Activated B cell treated with CpG ODN at 0.5 μM for 24 hours (primary cell): Measurements from ENCODE around the gene GCHFR. TPM values are rescaled to one million over a fixed set of nuclear protein-coding genes. Genes with fewer than 3 reads are reported as not detected.

Source experiments
- ATAC-seq: fragments of 200-7000 bp; cut with Tn5 transposase; one replicate; pipeline ENCODE4 v1.10.0; 2021; ENCODE audit warnings: low read depth, mild to moderate bottlenecking, moderate library complexity
- CTCF ChIA-PET: fragments of 350-600 bp; sonication (Branson Sonifier 250); formaldehyde crosslinking; loops from one replicate; lab custom pipeline; 2021; ENCODE audit warnings: antibody characterized with exemption; lab: Charles Lee
- POLR2A ChIA-PET: fragments of 350-600 bp; sonication (Branson Sonifier 250); formaldehyde crosslinking; loops from one replicate; lab custom pipeline; 2021; ENCODE audit warnings: antibody characterized with exemption; lab: Charles Lee
- DNase-seq: peaks from one replicate; pipeline ENCODE4 v3.0.0; 2022
- H3K27ac Mint-ChIP-seq: one replicate; pipeline ENCODE4 v1.8.0; 2020; ENCODE audit warnings: mixed read lengths
- H3K27me3 Mint-ChIP-seq: one replicate; pipeline ENCODE4 v1.8.0; 2021; ENCODE audit warnings: mixed read lengths
- H3K36me3 Mint-ChIP-seq: one replicate; pipeline ENCODE4 v1.8.0; 2021; ENCODE audit warnings: low read depth, mixed read lengths
- H3K4me1 Mint-ChIP-seq: one replicate; pipeline ENCODE4 v1.8.0; 2021; ENCODE audit warnings: mixed read lengths
- H3K4me3 Mint-ChIP-seq: one replicate; pipeline ENCODE4 v1.8.0; 2020; ENCODE audit warnings: mild to moderate bottlenecking, mixed read lengths
- H3K9me3 Mint-ChIP-seq: one replicate; pipeline ENCODE4 v1.8.0; 2020; ENCODE audit warnings: mixed read lengths
- CTCF ChIP-seq: fragments of 200-600 bp; IDR thresholded peaks from one replicate; pipeline ENCODE4 v1.8.0; 2022; ENCODE audit warnings: antibody characterized with exemption, mild to moderate bottlenecking
- intact Hi-C: fragments of 100-400 bp; cut with micrococcal nuclease; formaldehyde crosslinking; loops from one replicate; pipeline ENCODE4 v1.15.1; 2024
- total RNA-seq: library from RNA; stranded (reverse); gene quantifications from 2 replicates; pipeline ENCODE4 v1.2.3, GENCODE V29; 2022

Gene GCHFR
- total RNA-seq, 1 donor from 2014 or later = 21.1 TPM

- POLR2A ChIA-PET = interaction anchor here (2.4 kb wide), 1 partner anchor 11 kb away, joined by 7 read pairs; the partner anchor contains the start of gene GCHFR
- no peak for TF ChIP-seq CTCF
- ATAC-seq (no peak), DNase-seq (no peak)
- H3K27ac Mint-ChIP-seq = no peak overlapping the region
- H3K27me3 Mint-ChIP-seq = no peaks in the 10 kb centered on the region
- H3K4me3 Mint-ChIP-seq = no peak overlapping the region
- no peaks in the 10 kb centered on the region for H3K9me3 Mint-ChIP-seq
- H3K36me3 Mint-ChIP-seq = peaks cover 53% of the 10 kb centered on the region
- H3K4me1 Mint-ChIP-seq = peaks cover 26% of the 10 kb centered on the region
- CTCF ChIA-PET = no interaction called here
- intact Hi-C loops = no loop called here
These were observed 11.1 kb downstream of the GCHFR start for GRCh38 chr15:40775007-40775406.

DNA sequence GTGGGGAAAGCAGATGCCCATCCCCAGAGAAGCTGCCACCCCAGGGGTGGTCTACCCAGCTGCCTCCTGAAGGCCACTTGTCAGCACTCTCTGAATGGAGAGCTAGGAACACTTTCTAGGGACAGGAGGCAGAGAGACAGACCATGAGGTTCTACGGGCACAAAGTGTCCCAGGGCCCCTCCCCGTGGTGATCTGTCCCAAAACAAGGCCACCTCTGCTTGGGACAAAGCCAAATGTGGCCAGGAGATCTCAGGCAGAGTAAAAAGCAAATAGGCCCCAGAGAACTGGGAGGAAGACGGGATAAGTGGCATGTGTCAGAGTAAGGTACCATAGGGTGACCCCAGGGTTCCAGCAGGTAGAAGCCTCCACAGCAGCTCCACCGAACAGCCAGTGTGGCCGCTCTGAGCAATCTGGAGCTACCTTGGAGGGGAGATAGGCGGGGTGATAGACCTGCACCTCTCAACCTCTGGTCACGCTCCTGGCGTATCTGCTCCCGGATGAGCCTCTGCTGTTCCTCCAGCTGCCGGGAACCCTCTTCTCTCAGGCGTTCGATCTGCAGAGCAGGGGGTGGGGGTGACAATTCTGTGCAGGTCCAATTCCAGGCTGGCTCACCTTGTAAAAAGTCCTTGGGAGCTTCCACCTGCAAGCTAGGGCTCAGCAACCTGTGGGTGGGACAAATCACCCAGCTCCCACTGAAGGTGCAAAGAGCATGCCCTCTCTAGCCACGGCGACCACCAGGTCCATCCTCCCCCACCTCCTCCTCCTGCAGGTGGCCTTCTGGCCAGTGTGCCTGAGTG lies 12.1 kb downstream of the GCHFR start:
- H3K4me1 Mint-ChIP-seq = peaks cover 19% of the 10 kb centered on the region
- ChIA-PET POLR2A (interaction anchor here (0.5 to 2.4 kb wide), 4 partner anchors 12 to 123 kb away, joined by 3 to 7 read pairs (median 4); partner anchors contain the start of genes GCHFR and RAD51), CTCF (interaction anchor here (1.4 kb wide), 1 partner anchor 28 kb away, joined by 3 read pairs; no protein-coding TSS in a partner anchor)
- no peak overlapping the region for H3K27ac Mint-ChIP-seq
- peaks cover 56% of the 10 kb centered on the region for H3K36me3 Mint-ChIP-seq
- no peak for TF ChIP-seq CTCF
- no peaks in the 10 kb centered on the region for H3K9me3 Mint-ChIP-seq
- DNase-seq (no peak), ATAC-seq (no peak)
- no peaks in the 10 kb centered on the region for H3K27me3 Mint-ChIP-seq
- no peak overlapping the region for H3K4me3 Mint-ChIP-seq
- intact Hi-C loops = no loop called here

- ChIA-PET CTCF (interaction anchor here (1.1 to 1.4 kb wide), 2 partner anchors 29 to 187 kb away, joined by 3 read pairs; no protein-coding TSS in a partner anchor), POLR2A (interaction anchor here (0.6 to 2.4 kb wide), 3 partner anchors 13 to 82 kb away, joined by 3 to 7 read pairs (median 3); partner anchors contain the start of genes GCHFR and RAD51)
- H3K4me3 Mint-ChIP-seq = no peak overlapping the region
- no peaks in the 10 kb centered on the region for H3K27me3 Mint-ChIP-seq
- ATAC-seq = no peak
- DNase-seq = no peak
- peaks cover 56% of the 10 kb centered on the region for H3K36me3 Mint-ChIP-seq
- TF ChIP-seq CTCF = no peak
- H3K9me3 Mint-ChIP-seq = no peaks in the 10 kb centered on the region
- peaks cover 12% of the 10 kb centered on the region for H3K4me1 Mint-ChIP-seq
- no peak overlapping the region for H3K27ac Mint-ChIP-seq
- intact Hi-C loops = no loop called here
These were observed 12.8 kb downstream of the GCHFR start for GRCh38 chr15:40776537-40777141.

- Mint-ChIP-seq H3K9me3 (no peaks in the 10 kb centered on the region), H3K27ac (peak overlapping the region; percentile 18), H3K27me3 (no peaks in the 10 kb centered on the region), H3K4me3 (no peak overlapping the region), H3K4me1 (peaks cover 12% of the 10 kb centered on the region), H3K36me3 (peaks cover 15% of the 10 kb centered on the region)
- ChIA-PET POLR2A (interaction anchor here (0.5 to 1.4 kb wide), 8 partner anchors 13 to 215 kb away, joined by 3 to 13 read pairs (median 6); partner anchors contain the start of genes C15orf62, GCHFR, RAD51 and VPS18), CTCF (interaction anchor here (0.7 to 4.7 kb wide), 29 partner anchors 8 to 263 kb away, joined by 3 to 81 read pairs (median 5); partner anchors contain the start of genes C15orf62, CCDC32, RAD51 and RPUSD2)
- TF ChIP-seq CTCF = no peak
- intact Hi-C loops = loop anchor here (1.0 to 10.0 kb wide), 11 partner anchors 13 to 418 kb away; partner anchors contain the start of genes BAHD1, C15orf62, RAD51 and RMDN3
- peak; percentile 76 for DNase-seq
- peak; percentile 100 for ATAC-seq
These were observed 18.9 kb downstream of the GCHFR start for GRCh38 chr15:40782609-40783227.
